DND-41 (cell line): ENCODE measurements around the gene MR1.

Experiments used
- ATAC-seq: fragments of 200-7000 bp; cut with Tn5 transposase; 3 replicates; pipeline ENCODE4 v1.9.1; 2021; ENCODE audit warnings: low read depth; ENCODE audit not compliant: insufficient read depth
- DNase-seq: peaks from one replicate; pipeline ENCODE4 v3.0.0-alpha.2; 2020
- H2AFZ ChIP-seq: 2 replicates; pipeline ENCODE4 v1.6.0; 2012; ENCODE audit warnings: low read depth, low read length
- H3K27ac ChIP-seq: 2 replicates; pipeline ENCODE4 v1.5.1; 2012; ENCODE audit warnings: low read length, inconsistent platforms
- H3K27me3 ChIP-seq: fragments of 200-600 bp; sonication (generic); 2 replicates; pipeline ENCODE4 v1.6.0; 2012; ENCODE audit warnings: low read length, mild to moderate bottlenecking, inconsistent platforms; ENCODE audit not compliant: insufficient read depth, poor library complexity
- H3K36me3 ChIP-seq: 2 replicates; pipeline ENCODE4 v1.5.1; 2012; ENCODE audit warnings: low read length, inconsistent platforms; ENCODE audit not compliant: insufficient read depth
- H3K4me1 ChIP-seq: 2 replicates; pipeline ENCODE4 v1.5.1; 2012; ENCODE audit warnings: mild to moderate bottlenecking, low read length; ENCODE audit not compliant: insufficient read depth
- H3K4me2 ChIP-seq: 2 replicates; pipeline ENCODE4 v1.6.0; 2012; ENCODE audit warnings: mild to moderate bottlenecking, moderate library complexity, low read length, inconsistent platforms; ENCODE audit not compliant: insufficient read depth
- H3K4me3 ChIP-seq, 2 experiments: fragments of 200-600 bp in 1 of 2; shearing (Covaris generic) in 1 of 2; 2 replicates each; pipeline ENCODE4 v1.5.1; 2012 to 2016; ENCODE audit warnings: inconsistent platforms in 2 of 2, low read length in 2 of 2, mild to moderate bottlenecking in 2 of 2, low read depth in 1 of 2, moderate library complexity in 1 of 2
- H3K79me2 ChIP-seq: 2 replicates; pipeline ENCODE4 v1.6.0; 2012; ENCODE audit warnings: low read length, inconsistent platforms; ENCODE audit not compliant: insufficient read depth
- H3K9ac ChIP-seq: 2 replicates; pipeline ENCODE4 v1.6.0; 2012; ENCODE audit warnings: low read depth, mild to moderate bottlenecking, inconsistent platforms, low read length, moderate library complexity
- H3K9me3 ChIP-seq: 2 replicates; pipeline ENCODE4 v1.5.1; 2012; ENCODE audit warnings: low read length, moderate library complexity, mild to moderate bottlenecking, inconsistent platforms; ENCODE audit not compliant: insufficient read depth, severe bottlenecking
- H4K20me1 ChIP-seq: 2 replicates; pipeline ENCODE4 v1.6.0; 2012; ENCODE audit warnings: low read length; ENCODE audit not compliant: insufficient read depth
- EZH2 ChIP-seq: IDR thresholded peaks from 3 replicates; pipeline ENCODE4 v1.6.1; 2012; ENCODE audit warnings: borderline replicate concordance, low read depth, mild to moderate bottlenecking, moderate library complexity, low read length, inconsistent platforms; ENCODE audit not compliant: severe bottlenecking
- TF ChIP-seq, protein P1 (sequence below): IDR thresholded peaks from 2 replicates; pipeline ENCODE4 v1.5.1; 2012; ENCODE audit warnings: borderline replicate concordance, low read length, moderate library complexity, mild to moderate bottlenecking; ENCODE audit not compliant: poor library complexity, severe bottlenecking; ENCODE audit errors: extremely low read depth

The MR1 gene

DNA sequence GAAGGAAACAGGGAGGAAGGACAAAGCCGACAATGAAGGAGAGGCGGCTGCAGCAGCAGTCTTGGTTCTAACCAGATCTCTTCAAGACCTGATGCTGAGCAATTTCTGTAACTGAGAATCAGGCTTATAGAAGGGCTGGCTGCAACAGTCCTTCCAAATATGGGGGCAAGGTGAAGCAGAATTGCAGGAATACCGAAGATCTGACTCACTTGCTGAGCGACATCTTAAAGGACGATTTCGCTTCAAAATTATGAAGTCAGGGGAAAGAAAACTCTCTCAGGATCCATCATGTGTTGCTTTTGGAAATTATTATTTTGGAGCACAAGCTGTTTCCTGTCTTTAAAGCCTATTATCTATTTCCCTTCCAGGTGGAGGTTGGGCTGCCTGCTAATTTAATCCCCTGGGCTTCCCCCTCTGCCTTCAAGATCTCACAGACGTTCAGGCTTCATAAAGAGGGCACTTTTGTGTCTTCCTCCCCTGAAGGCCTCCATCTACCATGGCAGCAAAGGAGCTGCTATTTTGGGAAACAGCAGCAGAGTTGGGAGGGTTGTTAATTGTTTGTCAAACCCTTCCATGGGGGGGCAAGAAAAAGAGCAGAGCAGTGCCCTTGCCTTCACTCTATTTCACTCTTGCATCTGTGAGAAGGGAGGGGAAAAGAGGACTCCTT lies 43.9 kb downstream of the MR1 start:
- DNase-seq (no peak), ATAC-seq (no peak)
- no peak overlapping the region for H3K4me2 ChIP-seq
- H3K4me1 ChIP-seq = peaks cover 17% of the 10 kb centered on the region
- no peaks in the 10 kb centered on the region for H3K27me3 ChIP-seq
- H3K9ac ChIP-seq = no peak overlapping the region
- no peak overlapping the region for H3K4me3 ChIP-seq
- TF ChIP-seq EZH2 = no peak
- TF ChIP-seq, protein P1, sequence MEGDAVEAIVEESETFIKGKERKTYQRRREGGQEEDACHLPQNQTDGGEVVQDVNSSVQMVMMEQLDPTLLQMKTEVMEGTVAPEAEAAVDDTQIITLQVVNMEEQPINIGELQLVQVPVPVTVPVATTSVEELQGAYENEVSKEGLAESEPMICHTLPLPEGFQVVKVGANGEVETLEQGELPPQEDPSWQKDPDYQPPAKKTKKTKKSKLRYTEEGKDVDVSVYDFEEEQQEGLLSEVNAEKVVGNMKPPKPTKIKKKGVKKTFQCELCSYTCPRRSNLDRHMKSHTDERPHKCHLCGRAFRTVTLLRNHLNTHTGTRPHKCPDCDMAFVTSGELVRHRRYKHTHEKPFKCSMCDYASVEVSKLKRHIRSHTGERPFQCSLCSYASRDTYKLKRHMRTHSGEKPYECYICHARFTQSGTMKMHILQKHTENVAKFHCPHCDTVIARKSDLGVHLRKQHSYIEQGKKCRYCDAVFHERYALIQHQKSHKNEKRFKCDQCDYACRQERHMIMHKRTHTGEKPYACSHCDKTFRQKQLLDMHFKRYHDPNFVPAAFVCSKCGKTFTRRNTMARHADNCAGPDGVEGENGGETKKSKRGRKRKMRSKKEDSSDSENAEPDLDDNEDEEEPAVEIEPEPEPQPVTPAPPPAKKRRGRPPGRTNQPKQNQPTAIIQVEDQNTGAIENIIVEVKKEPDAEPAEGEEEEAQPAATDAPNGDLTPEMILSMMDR = no peak
- H4K20me1 ChIP-seq = no peaks in the 10 kb centered on the region
- no peaks in the 10 kb centered on the region for H3K79me2 ChIP-seq
- no peaks in the 10 kb centered on the region for H3K9me3 ChIP-seq
- H3K36me3 ChIP-seq = no peaks in the 10 kb centered on the region
- no peak overlapping the region for H3K27ac ChIP-seq
- no peak overlapping the region for H2AFZ ChIP-seq

DNA sequence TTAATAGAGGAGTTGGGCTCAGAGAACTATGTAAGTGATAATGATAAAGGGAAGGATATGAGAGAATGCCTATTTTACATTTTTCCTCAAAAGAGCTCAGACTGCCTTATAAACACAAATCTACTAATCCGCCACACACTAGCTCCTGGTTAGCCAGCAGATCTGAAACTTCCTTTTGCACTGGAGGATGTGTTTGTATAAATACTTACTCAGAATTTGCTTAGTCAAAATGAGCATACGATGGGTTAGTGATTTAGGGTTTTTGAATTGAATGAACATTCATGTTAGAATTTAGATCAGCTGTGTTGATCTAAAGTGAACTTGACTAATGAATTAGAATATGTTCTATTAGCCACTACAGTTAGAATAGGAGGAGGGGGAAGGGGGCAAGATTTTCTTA lies 45.6 kb downstream of the MR1 start:
- H3K9me3 ChIP-seq = no peaks in the 10 kb centered on the region
- peaks cover 17% of the 10 kb centered on the region for H3K4me1 ChIP-seq
- no peak overlapping the region for H3K9ac ChIP-seq
- no peaks in the 10 kb centered on the region for H3K27me3 ChIP-seq
- H3K4me3 ChIP-seq = no peak overlapping the region
- H2AFZ ChIP-seq = no peak overlapping the region
- no peaks in the 10 kb centered on the region for H3K79me2 ChIP-seq
- ATAC-seq (no peak), DNase-seq (no peak)
- no peaks in the 10 kb centered on the region for H4K20me1 ChIP-seq
- H3K4me2 ChIP-seq = no peak overlapping the region
- H3K36me3 ChIP-seq = no peaks in the 10 kb centered on the region
- no peak for TF ChIP-seq EZH2
- TF ChIP-seq, protein P1 = no peak
- H3K27ac ChIP-seq = no peak overlapping the region

DNA sequence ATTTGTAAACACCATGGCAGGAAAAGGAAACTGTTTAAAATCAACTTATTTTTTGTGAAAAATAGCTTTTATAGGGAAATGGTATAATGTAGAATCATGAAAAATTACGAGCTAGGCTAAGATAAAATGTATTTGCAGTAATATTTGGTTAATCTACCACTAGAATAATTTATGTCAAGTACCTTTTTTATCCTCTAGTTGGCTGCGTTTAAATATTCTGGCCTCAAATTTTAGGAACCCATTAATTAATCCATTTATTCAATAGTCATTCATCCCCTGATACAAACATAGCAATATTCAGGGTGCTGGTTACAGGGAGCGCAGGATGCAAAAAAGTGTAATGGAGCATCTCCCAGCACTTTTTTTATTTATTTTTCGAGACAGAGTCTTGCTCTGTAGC lies 46.1 kb downstream of the MR1 start:
- Histone ChIP-seq H4K20me1 (no peaks in the 10 kb centered on the region), H3K27me3 (no peaks in the 10 kb centered on the region), H3K27ac (no peak overlapping the region), H3K79me2 (no peaks in the 10 kb centered on the region), H3K9me3 (no peaks in the 10 kb centered on the region), H2AFZ (no peak overlapping the region), H3K4me1 (peaks cover 17% of the 10 kb centered on the region), H3K4me3 (no peak overlapping the region), H3K36me3 (no peaks in the 10 kb centered on the region), H3K9ac (no peak overlapping the region), H3K4me2 (no peak overlapping the region)
- no peak for TF ChIP-seq EZH2
- TF ChIP-seq, protein P1 = no peak
- no peak for DNase-seq
- no peak for ATAC-seq
